NOMO-1 (cell line): Measurements from ENCODE around the gene TNFSF11.

ENCODE experiments used
- DNase-seq, 2 experiments: peaks; one replicate each; lab custom pipeline; 2025; ENCODE audit not compliant: unreplicated experiment in 2 of 2; lab: John Stamatoyannopoulos, UW

TNFSF11 gene, protein sequence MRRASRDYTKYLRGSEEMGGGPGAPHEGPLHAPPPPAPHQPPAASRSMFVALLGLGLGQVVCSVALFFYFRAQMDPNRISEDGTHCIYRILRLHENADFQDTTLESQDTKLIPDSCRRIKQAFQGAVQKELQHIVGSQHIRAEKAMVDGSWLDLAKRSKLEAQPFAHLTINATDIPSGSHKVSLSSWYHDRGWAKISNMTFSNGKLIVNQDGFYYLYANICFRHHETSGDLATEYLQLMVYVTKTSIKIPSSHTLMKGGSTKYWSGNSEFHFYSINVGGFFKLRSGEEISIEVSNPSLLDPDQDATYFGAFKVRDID

GRCh38 chr13:42574011-42574410 lies at the start of gene TNFSF11:
TNFSF11 (plus strand) TSS chr13:42574152; CDS start chr13:42574304, 152 bp downstream.
- no peak for DNase-seq

- DNase-seq: peak; percentile 32 to 90
Observed at GRCh38 chr13:42524487-42525034, 49.4 kb upstream of the TNFSF11 start.

DNA sequence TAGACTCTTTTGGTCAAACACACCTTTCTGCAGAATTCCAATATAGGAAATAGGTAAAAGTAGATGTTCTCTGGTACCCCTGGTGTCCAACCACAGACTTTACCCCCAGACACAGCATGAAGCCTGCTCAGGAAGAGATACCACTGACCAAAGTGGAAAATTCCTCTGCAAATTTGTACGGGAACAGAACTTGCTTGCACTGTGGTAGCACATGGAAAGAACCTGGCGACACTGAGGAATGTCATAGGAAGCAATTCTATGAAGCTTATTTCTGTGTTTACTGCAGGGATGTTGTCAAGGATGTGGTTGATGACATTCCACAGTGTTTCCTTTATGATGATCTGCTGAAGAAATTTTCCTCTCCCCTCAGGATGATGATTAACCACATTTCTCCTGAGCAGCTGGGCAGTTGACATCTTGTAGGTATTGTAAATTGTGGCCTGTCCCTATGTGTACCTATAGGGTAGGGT lies 48.9 kb upstream of the TNFSF11 start:
- no peak for DNase-seq

GRCh38 chr13:42526276-42526675 lies 47.7 kb upstream of the TNFSF11 start:
- no peak for DNase-seq

DNA sequence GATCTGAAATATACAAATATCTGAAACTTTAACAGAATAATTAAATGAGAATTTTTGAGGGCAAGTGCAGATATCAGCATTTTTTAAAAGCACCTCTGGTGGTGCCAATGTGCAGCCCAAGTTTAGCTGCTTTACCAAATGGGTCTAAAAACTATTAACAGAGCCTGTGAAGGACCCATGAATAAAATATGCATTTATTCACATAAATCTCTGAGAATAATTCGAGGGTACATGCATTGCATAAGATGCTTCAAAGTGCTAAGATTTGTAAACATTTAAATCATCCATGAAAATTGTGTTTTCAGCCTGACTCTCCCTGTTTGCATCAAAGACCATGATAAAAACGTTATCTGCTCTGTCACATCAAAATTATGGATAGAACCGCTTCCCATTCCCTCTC lies 47.1 kb upstream of the TNFSF11 start:
- no peak for DNase-seq

DNA sequence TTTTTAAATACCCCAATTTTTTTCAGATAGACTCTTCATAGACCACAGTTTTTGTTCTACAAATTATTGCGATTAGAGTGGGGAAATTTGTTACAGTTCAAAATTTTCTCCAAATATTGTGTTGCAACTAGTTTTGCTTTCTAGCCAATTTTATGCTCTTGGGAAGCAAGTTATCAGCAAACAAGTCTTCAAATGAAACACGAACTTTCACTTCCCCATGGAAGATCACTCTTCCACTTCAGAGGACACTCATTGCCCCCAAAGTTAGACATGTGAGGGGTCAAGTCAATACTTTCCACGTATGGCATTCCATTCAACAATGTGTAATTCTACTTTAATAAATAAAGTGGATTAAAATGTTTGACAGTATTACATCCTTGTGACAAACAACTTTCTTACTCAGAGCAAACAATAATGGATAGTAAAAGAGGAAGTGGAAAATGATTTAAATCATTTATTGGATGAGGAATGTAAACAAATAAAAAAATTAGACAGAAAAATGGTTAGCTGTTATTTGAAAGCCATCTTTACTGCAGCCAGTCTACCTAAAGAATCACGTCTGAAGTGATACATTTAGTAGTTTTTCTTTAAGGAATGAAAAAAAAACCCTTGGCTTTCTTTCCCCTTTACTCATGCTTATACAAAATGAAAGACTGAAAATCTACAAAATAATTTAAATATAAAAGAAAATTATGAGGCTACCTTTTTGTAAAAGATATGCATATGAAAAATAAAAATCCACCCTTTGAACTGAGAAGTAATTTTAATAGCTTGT lies 41.2 kb upstream of the TNFSF11 start:
- peak; percentile 40 to 84 for DNase-seq

GRCh38 chr13:42533336-42533591 lies 40.7 kb upstream of the TNFSF11 start:
- no peak for DNase-seq

DNA sequence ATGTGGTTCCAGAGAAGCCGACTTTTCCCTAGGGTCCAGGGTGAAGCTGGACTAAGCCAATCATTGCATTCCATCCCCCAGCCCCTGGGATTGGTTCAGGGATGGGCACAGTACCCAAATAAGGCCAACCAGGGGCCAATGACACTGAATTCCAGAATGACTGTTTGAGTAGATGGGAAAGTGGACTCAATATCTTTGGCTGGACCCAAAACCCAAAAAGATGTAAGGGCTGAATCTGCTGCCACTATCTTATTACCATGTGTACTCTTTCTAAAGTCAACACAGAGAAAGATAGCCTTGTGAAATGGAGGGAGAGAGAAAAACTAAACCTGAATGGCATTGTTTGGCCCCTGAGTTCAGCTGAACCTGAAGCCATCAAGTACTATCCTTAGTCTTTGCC lies 39.2 kb upstream of the TNFSF11 start:
- no peak for DNase-seq

GRCh38 chr13:42538996-42539395 lies 35.0 kb upstream of the TNFSF11 start:
- DNase-seq: no peak

DNA sequence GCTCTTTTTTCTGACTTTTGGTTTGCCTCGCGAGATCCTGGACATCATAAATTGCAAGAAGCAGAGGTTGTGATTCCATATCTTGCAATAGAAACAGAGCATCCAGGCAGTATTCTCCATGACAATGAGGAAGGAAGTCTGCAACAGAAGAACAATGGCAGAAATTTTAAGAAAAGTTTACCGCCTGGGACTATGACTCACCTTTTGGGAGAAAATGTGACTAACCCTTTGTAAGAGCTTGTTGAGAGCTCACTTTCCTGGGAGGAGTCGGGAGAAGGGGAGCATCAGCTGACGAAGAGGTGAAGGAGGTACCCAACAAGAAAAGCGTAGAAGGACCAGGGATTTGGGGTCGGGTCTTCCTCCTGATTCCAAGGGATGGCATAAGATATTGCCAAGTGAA lies 34.3 kb upstream of the TNFSF11 start:
- no peak for DNase-seq

DNA sequence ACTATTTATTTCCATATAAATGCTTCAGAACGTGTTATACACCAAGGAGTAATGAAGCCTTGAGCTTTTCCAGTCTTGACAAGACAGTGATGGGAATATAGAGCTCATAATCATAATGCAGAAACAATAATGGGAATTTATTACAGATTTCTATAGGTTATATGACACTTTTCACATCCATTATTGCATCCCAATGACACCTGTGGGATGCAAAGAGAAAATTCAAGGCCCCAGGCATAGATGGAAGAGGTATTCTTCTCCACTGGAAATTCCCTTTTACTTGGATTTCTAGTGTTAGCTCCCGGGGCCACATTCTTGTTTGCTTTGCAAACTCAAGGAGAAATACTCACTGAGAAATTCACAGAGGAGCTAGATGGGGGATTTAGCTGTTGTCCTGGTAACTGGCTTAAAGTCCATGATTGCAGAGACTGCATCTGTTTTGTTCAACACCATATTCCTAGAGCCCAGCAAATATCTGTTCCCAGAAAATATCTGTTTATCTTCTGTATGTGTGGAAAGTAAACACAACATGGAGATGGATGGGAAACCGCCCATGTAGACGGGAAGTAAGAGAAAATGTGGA lies 30.6 kb upstream of the TNFSF11 start:
- no peak for DNase-seq

DNA sequence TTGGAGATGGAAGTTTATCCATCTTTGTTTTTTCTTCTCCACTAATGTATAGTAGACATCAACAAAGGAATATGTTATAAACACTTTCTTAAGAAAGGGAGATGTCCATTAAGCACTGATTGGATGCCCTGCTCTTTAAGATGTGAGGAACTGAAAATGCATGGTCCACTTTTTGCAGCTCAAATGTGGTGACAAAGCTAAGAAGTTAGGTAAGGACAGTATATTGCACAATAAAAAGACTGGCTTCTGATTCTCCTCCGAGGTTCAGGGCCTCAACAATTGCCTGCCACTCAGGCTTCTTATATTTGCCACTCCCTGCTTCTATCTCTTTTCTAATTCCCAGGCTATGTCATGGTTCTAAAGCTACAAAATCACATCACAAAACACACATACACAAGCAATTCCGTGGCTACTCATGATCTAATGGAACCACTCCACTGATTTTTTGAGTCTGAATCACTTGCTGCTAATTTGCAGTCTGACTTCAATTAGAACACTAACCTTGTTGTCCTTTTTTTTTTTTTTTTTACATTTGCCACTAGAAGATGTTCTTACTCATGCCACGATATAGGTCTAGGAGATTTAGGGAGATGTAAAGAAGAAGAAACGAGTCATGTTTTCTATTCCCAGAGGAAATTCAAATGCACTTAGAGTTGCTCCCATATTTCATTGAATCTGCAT lies 29.6 kb upstream of the TNFSF11 start:
- peak; percentile 81 to 95 for DNase-seq

GRCh38 chr13:42545842-42546241 lies 28.1 kb upstream of the TNFSF11 start:
- no peak for DNase-seq

GRCh38 chr13:42547612-42548011 lies 26.3 kb upstream of the TNFSF11 start:
- no peak for DNase-seq

DNA sequence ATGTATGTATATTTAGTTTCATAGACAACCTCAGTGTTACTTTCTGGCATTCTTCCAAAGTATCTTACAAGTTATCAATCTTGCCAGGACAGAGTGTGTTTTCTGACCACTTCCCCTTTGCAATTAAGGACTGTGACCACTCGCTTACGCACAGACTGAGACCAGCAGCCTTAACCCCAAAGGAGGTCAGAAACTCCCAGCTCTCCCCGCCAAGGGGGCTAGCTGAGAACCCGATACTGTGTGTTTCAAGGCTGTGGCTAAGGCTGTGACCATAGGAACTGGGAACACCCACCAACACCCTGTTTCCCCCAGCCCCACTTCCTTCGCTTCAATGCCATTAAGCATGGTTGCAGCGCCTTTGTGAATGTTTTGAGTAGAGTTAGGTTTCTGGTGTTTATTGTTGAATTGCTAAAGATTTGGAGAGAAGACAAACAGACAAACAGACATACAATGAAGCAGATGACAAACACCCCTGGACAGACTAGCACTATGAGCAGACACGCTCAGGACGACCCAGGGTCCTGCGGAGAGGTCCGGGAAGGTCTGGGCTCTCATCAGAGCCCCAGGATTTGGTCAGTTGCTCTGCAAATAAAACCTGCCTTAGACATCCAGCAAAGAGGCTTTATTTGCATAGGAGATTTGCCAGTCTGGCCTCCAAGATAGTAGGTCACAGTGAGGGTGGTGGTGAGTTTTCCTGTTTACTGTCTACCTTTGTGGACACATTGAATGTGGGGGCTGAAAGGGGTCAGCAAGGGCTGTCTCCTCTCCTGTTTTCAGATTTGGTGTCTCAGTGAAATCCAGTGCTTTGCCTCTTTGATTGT lies 25.0 kb upstream of the TNFSF11 start:
- DNase-seq: peak; percentile 53 to 87

DNA sequence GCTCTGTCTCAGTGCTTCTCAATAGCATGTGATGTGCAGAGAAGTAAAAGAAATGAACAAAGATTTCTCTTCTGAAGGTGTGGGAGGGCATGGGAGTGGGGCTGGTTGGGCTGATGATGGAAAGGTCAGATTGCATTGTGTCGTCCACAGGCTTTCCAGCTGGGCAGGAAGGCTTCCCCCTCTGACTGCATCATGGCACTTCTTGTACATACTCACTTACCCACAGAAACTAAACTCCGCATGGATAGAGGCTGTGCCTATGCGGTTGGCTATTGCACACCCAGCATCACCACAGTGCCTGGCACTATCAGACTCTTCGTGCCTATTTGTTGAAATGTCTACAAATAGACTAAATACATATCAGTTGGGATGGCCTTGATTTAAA lies 24.4 kb upstream of the TNFSF11 start:
- no peak for DNase-seq

DNA sequence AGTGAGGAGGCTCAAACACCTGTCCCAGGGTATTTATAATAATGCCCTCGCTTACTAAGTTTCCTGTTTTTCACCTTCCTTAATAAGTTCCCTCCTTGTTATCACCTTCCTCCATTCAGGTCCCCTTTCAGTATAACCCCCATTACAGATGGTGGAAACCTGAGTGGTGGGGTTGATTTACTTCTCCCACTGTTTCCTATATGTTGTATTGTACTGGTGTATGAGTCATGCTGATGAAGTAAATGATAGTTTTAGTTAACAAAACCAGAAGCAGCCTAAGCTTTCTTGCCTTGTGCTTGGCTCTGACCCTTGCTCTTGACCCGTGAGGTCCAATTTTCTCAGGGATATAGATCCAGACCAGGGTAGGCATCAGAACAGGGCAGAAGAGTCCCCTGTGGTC lies 22.3 kb upstream of the TNFSF11 start:
- no peak for DNase-seq

GRCh38 chr13:42553098-42554046 lies 20.6 kb upstream of the TNFSF11 start:
- DNase-seq: no peak

DNA sequence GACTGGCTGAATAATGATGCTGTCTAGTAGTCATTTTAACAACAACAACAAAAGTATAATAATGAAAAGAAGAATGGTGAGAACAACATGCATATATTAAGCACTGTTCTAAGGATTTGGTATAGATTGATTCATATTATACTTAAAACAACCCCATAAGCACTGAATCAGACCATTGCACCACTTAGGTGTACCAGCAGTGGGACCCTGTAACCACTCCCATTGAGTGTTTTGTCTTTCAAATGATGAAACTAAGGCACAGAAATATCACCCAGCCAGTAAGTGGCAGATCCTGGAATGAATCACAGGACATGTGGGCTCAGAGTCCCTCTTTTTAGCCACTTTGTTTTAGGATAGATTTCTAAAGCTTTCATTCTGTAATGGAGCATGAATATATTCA lies 14.9 kb upstream of the TNFSF11 start:
- no peak for DNase-seq
